Peyer's patch (tissue), 4 donors: Measurements from ENCODE around the gene PPA1. TPM values are rescaled to one million over a fixed set of nuclear protein-coding genes. Genes with fewer than 3 reads are reported as not detected.
"Not testable (repeated sequence)": the region's sequence is repeated elsewhere in the genome, so short reads cannot be mapped to it uniquely, and the experiment has no call there.

Source experiments
- DNase-seq, 3 donors: peaks; one replicate each; pipeline ENCODE4 v3.0.0-alpha.2; 2017 to 2019
- H3K27ac ChIP-seq, 4 donors: fragments of 200-600 bp; sonication (generic); one replicate each; pipeline ENCODE4 v1.5.1; 2016 to 2019
- H3K27me3 ChIP-seq, 2 donors: fragments of 200-600 bp; sonication (generic); one replicate each; pipeline ENCODE4 v1.5.1; 2019
- H3K36me3 ChIP-seq, 3 donors: fragments of 200-600 bp; sonication (generic); one replicate each; pipeline ENCODE4 v1.5.1; 2016 to 2019
- H3K4me1 ChIP-seq, 4 donors: fragments of 200-600 bp; sonication (generic); one replicate each; pipeline ENCODE4 v1.5.1; 2016 to 2019
- H3K4me3 ChIP-seq, 4 donors: fragments of 200-600 bp; sonication (generic); 1 replicate in 3 of 4; 2 replicates in 1 of 4; pipeline ENCODE4 v1.5.1; 2016 to 2019; ENCODE audit warnings: mild to moderate bottlenecking in 1 of 4
- H3K9me3 ChIP-seq, 4 donors: fragments of 200-600 bp; sonication (generic); one replicate each; pipeline ENCODE4 v1.5.1; 2016 to 2019; ENCODE audit warnings: mild to moderate bottlenecking in 1 of 4
- CTCF ChIP-seq, 6 experiments: fragments of 450-650 bp in 4 of 6; fragments of 200-600 bp in 2 of 6; sonication (generic) in 1 of 6; IDR thresholded peaks; one replicate each; pipeline ENCODE4 v1.5.1; 2017 to 2019; ENCODE audit warnings: antibody characterized with exemption in 6 of 6, mild to moderate bottlenecking in 3 of 6, moderate library complexity in 1 of 6
- POLR2A ChIP-seq, 2 donors: fragments of 450-650 bp; IDR thresholded peaks; one replicate each; pipeline ENCODE4 v1.5.1; 2017; ENCODE audit warnings: antibody characterized with exemption in 2 of 2, mild to moderate bottlenecking in 2 of 2, moderate library complexity in 2 of 2
- small RNA-seq, 2 donors: library from RNA; depleted of rRNA; stranded (forward); fragments of <200 nt; gene quantifications; one replicate each; pipeline ENCODE3, GENCODE V24; 2016
- total RNA-seq, 4 donors: library from RNA; depleted of rRNA; stranded (reverse); fragments of >200 nt; gene quantifications; one replicate each; pipeline ENCODE4 v1.1.0, GENCODE V29; 2016

PPA1 gene
- total RNA-seq, 4 donors from 2014 or later, result 67.7 to 199 (median 110) TPM

GRCh38 chr10:70162151-70162891, 70.9 kb downstream of the PPA1 start:
- Histone ChIP-seq H3K36me3 (peaks cover 0 to 55% (median 4%) of the 10 kb centered on the region in 3 donors), H3K27ac (no peak overlapping the region), H3K9me3 (no peaks in the 10 kb centered on the region), H3K4me1 (peaks cover 0 to 32% (median 9%) of the 10 kb centered on the region in 4 donors), H3K27me3 (no peaks in the 10 kb centered on the region), H3K4me3 (no peak overlapping the region)
- DNase-seq, result no peak
- TF ChIP-seq CTCF (IDR thresholded peaks at IDR 0.05) (no peak), POLR2A (IDR thresholded peaks at IDR 0.05) (no peak)

GRCh38 chr10:70160798-70161197, 72.4 kb downstream of the PPA1 start:
- no peaks in the 10 kb centered on the region for H3K9me3 ChIP-seq
- TF ChIP-seq POLR2A (IDR thresholded peaks at IDR 0.05) (no peak), CTCF (IDR thresholded peaks at IDR 0.05) (no peak)
- H3K27ac ChIP-seq, result no peak overlapping the region
- H3K4me3 ChIP-seq, result no peak overlapping the region
- H3K4me1 ChIP-seq, result peaks cover 0 to 32% (median 9%) of the 10 kb centered on the region in 4 donors
- no peaks in the 10 kb centered on the region for H3K27me3 ChIP-seq
- no peak for DNase-seq
- H3K36me3 ChIP-seq, result peaks cover 0 to 67% (median 4%) of the 10 kb centered on the region in 3 donors

- DNase-seq, H3K4me3 ChIP-seq, H3K27ac ChIP-seq, H3K9me3 ChIP-seq, H3K27me3 ChIP-seq: not testable (repeated sequence)
- H3K4me1 ChIP-seq, result peaks cover 0 to 28% (median 8%) of the 10 kb centered on the region in 4 donors
- peaks cover 0 to 73% (median 4%) of the 10 kb centered on the region in 3 donors for H3K36me3 ChIP-seq
Observed at GRCh38 chr10:70159366-70159765, 73.9 kb downstream of the PPA1 start.

- Histone ChIP-seq H3K36me3 (peaks cover 0 to 85% (median 4%) of the 10 kb centered on the region in 3 donors), H3K27me3 (no peaks in the 10 kb centered on the region), H3K9me3 (no peaks in the 10 kb centered on the region), H3K4me3 (no peak overlapping the region), H3K27ac (no peak overlapping the region), H3K4me1 (peaks cover 0 to 15% (median 3%) of the 10 kb centered on the region in 4 donors)
- DNase-seq, result no peak
- TF ChIP-seq CTCF (IDR thresholded peaks at IDR 0.05), result no peak
- TF ChIP-seq POLR2A (IDR thresholded peaks at IDR 0.05), result no peak
Observed at GRCh38 chr10:70158113-70158512, 75.1 kb downstream of the PPA1 start.

GRCh38 chr10:70155255-70155838, 77.9 kb downstream of the PPA1 start:
- Histone ChIP-seq H3K27ac (no peak overlapping the region), H3K27me3 (no peaks in the 10 kb centered on the region), H3K36me3 (peaks cover 0 to 94% (median 0%) of the 10 kb centered on the region in 3 donors), H3K4me1 (no peaks in the 10 kb centered on the region), H3K9me3 (no peaks in the 10 kb centered on the region), H3K4me3 (no peak overlapping the region)
- TF ChIP-seq CTCF (IDR thresholded peaks at IDR 0.05) (no peak), POLR2A (IDR thresholded peaks at IDR 0.05) (no peak)
- DNase-seq, result no peak

Small RNAs within 50 kb of the gene (small RNA-seq; reads per million reads assigned to genes)
- gene RPS25P9, result 0 reads per million in 2 donors

Other genes starting within 250 kb of the PPA1 start
- gene MACROH2A2, start 180.6 kb downstream of the PPA1 start, total RNA-seq, result 10 to 100 TPM; 10.4 to 18.2 (median 13.6) TPM
- gene AIFM2, start 100.6 kb downstream of the PPA1 start, total RNA-seq, result 10 to 100 TPM; 18.7 to 29.2 (median 23.8) TPM
- 10 to 100 TPM; 18.2 to 25.9 (median 21.7) TPM for gene TYSND1, start 86.7 kb downstream of the PPA1 start, total RNA-seq
- gene SAR1A, start 62.9 kb downstream of the PPA1 start, total RNA-seq, result 10 to 100 TPM; 30.3 to 52.0 (median 35.1) TPM
- gene NPFFR1, start 50.6 kb upstream of the PPA1 start, total RNA-seq, result not detected
- 10 to 100 TPM in 1 of 4 donors, 1 to 10 TPM in 3; 1.5 to 19.8 (median 6.5) TPM for gene LRRC20, start 149.2 kb upstream of the PPA1 start, total RNA-seq
- 100 to 1,000 TPM in 1 of 4 donors, 10 to 100 TPM in 3; 64.4 to 129 (median 93.0) TPM for gene EIF4EBP2, start 170.7 kb upstream of the PPA1 start, total RNA-seq
- gene NODAL, start 208.3 kb upstream of the PPA1 start, total RNA-seq, result not detected
- gene PALD1, start 245.3 kb upstream of the PPA1 start, total RNA-seq, result 10 to 100 TPM in 1 of 4 donors, 1 to 10 TPM in 3; 1.2 to 15.7 (median 3.6) TPM